HepG2 (cell line): ENCODE results near the gene HSPA1A. TPM values are rescaled to one million over a fixed set of nuclear protein-coding genes. Genes with fewer than 3 reads are reported as not detected.

Source experiments
- ARNTL ChIP-seq: sonication (generic); formaldehyde crosslinking; IDR thresholded peaks from 2 replicates; pipeline ENCODE4 v1.4.0; 2020; ENCODE audit warnings: mild to moderate bottlenecking, missing genetic modification reagents
- ELF1 ChIP-seq: sonication (generic); formaldehyde crosslinking; IDR thresholded peaks from 2 replicates; pipeline ENCODE4 v1.4.0; 2020; ENCODE audit warnings: missing genetic modification reagents
- HDAC2 ChIP-seq: sonication (generic); formaldehyde crosslinking; IDR thresholded peaks from 2 replicates; pipeline ENCODE4 v1.4.0; 2020; ENCODE audit warnings: missing genetic modification reagents
- HNF1B ChIP-seq: sonication (generic); formaldehyde crosslinking; IDR thresholded peaks from 2 replicates; pipeline ENCODE4 v1.5.1; 2020; ENCODE audit warnings: mild to moderate bottlenecking, moderate library complexity, missing genetic modification reagents
- KDM2A ChIP-seq: sonication (generic); formaldehyde crosslinking; IDR thresholded peaks from 2 replicates; pipeline ENCODE4 v1.4.0; 2020; ENCODE audit warnings: low read depth, missing genetic modification reagents, borderline replicate concordance
- KDM3A ChIP-seq: IDR thresholded peaks from 2 replicates; pipeline ENCODE4 v1.6.1; 2018; ENCODE audit warnings: low read depth, missing compliant biosample characterization
- MTF2 ChIP-seq: sonication (generic); formaldehyde crosslinking; IDR thresholded peaks from 2 replicates; pipeline ENCODE4 v1.5.0; 2020; ENCODE audit warnings: missing genetic modification reagents, borderline replicate concordance
- PITX1 ChIP-seq: sonication (generic); formaldehyde crosslinking; IDR thresholded peaks from 2 replicates; pipeline ENCODE4 v1.5.1; 2020; ENCODE audit warnings: mild to moderate bottlenecking, missing genetic modification reagents
- POLR2A ChIP-seq, 2 experiments: IDR thresholded peaks; 2 replicates each; pipeline ENCODE4 v1.6.1; 2011; ENCODE audit warnings: low read depth in 2 of 2, low read length in 2 of 2, mild to moderate bottlenecking in 1 of 2, moderate library complexity in 1 of 2; ENCODE audit not compliant: insufficient read depth in 1 of 2
- RCOR2 ChIP-seq: IDR thresholded peaks from 2 replicates; pipeline ENCODE4 v1.6.1; 2016; ENCODE audit warnings: missing biosample characterization, missing genetic modification reagents
- SP4 ChIP-seq: sonication (generic); formaldehyde crosslinking; IDR thresholded peaks from 2 replicates; pipeline ENCODE4 v1.8.1; 2023; ENCODE audit warnings: mild to moderate bottlenecking, missing genetic modification reagents
- ZFP91 ChIP-seq: sonication (generic); formaldehyde crosslinking; IDR thresholded peaks from 2 replicates; pipeline ENCODE4 v1.9.0; 2022; ENCODE audit warnings: missing genetic modification reagents, mild to moderate bottlenecking, borderline replicate concordance
- ZNF441 ChIP-seq: sonication (generic); formaldehyde crosslinking; IDR thresholded peaks from 2 replicates; pipeline ENCODE4 v1.7.0; 2021; ENCODE audit warnings: missing genetic modification reagents, borderline replicate concordance
- ZNF501 ChIP-seq: sonication (generic); formaldehyde crosslinking; IDR thresholded peaks from 2 replicates; pipeline ENCODE4 v1.5.1; 2020; ENCODE audit warnings: mild to moderate bottlenecking, moderate library complexity, missing genetic modification reagents
- ZNF614 ChIP-seq: IDR thresholded peaks from 2 replicates; pipeline ENCODE4 v1.6.1; 2018; ENCODE audit warnings: missing biosample characterization, missing genetic modification reagents, inconsistent platforms, borderline replicate concordance
- ZNF749 ChIP-seq: sonication (generic); formaldehyde crosslinking; IDR thresholded peaks from 2 replicates; pipeline ENCODE4 v1.8.0; 2022; ENCODE audit warnings: mild to moderate bottlenecking, missing genetic modification reagents, moderate library complexity, borderline replicate concordance
- ZNF850 ChIP-seq: sonication (generic); formaldehyde crosslinking; conservative IDR thresholded peaks from 2 replicates; pipeline ENCODE4 v1.9.0; 2021; ENCODE audit warnings: mild to moderate bottlenecking, missing genetic modification reagents
- ZSCAN31 ChIP-seq: sonication (generic); formaldehyde crosslinking; IDR thresholded peaks from 2 replicates; pipeline ENCODE4 v1.5.0; 2020; ENCODE audit warnings: low read depth, mild to moderate bottlenecking, missing genetic modification reagents
- polyA plus RNA-seq, 8 experiments: library from polyadenylated mRNA; depleted of rRNA in 3 of 8; stranded (reverse) in 7 of 8; unstranded in 1 of 8; fragments of >200 nt; fragmentation: Illumina TruSeq in 4 of 8; extraction: Trizol in 4 of 8; gene quantifications; 2 replicates each; pipeline versions ENCODE4 v1.2.1 to v1.2.3, GENCODE V29; 2011 to 2016; ENCODE audit warnings: low read depth in 4 of 8, missing spikeins in 1 of 8, mixed read lengths in 1 of 8; ENCODE audit not compliant: insufficient read depth in 1 of 8
- total RNA-seq, 5 experiments: library from RNA; depleted of rRNA; stranded (reverse); fragments of >200 nt; fragmentation: Illumina TruSeq; extraction: Trizol; gene quantifications; 2 replicates each; pipeline ENCODE4 v1.2.3, GENCODE V29; 2016; ENCODE audit warnings: low read depth in 1 of 5
- TF ChIP-seq, protein P1 (sequence below): sonication (generic); formaldehyde crosslinking; IDR thresholded peaks from 2 replicates; pipeline ENCODE4 v1.8.0; 2022; ENCODE audit warnings: mild to moderate bottlenecking, missing genetic modification reagents, moderate library complexity
- TF ChIP-seq, protein P2 (sequence below): sonication (generic); formaldehyde crosslinking; IDR thresholded peaks from 2 replicates; pipeline ENCODE4 v1.5.1; 2020; ENCODE audit warnings: missing genetic modification reagents, mild to moderate bottlenecking, borderline replicate concordance
- TF ChIP-seq, protein P3 (sequence below): sonication (generic); formaldehyde crosslinking; IDR thresholded peaks from 2 replicates; pipeline ENCODE4 v1.4.0; 2020; ENCODE audit warnings: missing genetic modification reagents

The HSPA1A gene
- total and polyA plus RNA-seq, 2 of the 13 experiments (the other 11 are each of a cell fraction or from before 2014, with no cell fraction given): 44.5 to 85.0 TPM

DNA sequence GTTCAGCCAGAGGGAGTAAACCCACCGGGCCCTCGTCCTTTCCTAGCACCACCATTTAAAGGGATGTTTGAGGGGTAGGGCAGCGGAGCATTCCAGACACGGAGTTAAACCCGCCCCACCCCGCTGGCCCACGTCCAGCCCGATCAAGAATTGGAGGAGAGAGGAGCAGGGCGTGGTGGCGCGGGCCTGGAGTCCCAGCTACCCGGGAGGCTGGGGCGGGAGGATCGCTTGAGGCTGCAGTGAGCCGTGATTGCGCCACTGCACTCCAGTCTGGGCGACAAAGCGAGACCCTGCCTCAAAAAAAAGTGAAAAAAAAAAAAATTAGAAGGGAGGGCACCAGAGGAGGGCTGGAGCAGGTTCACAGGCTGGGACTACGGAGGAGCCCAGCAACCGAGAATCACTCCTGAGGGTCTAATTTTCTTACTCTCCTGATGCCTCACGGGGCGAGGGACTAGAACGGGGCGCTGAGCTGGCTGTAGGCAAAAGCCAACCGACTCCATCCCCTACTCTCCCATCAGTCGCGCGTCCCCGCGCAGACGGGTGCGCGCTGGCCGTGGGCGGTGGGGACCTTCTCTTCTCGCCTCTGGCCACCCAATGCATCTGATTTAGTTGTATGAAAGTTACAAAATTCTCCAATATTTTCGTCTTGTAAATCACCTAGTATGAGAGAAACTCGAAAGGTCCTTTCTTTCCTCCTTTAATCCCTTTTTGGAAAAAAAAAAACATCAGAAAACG, 6.1 kb downstream of the HSPA1A start (continued):
- TF ChIP-seq RCOR2 (CRISPR knock-in tag) (0 out of 2 replicates have a peak, but pooled peaks have one; percentile 19), MTF2 (CRISPR knock-in tag) (0 out of 2 replicates have a peak, but pooled peaks have one; percentile 12), SP4 (CRISPR knock-in tag) (peak; percentile 7), ZNF850 (CRISPR knock-in tag) (0 out of 2 replicates have a peak, but pooled peaks have one; percentile 81), ARNTL (CRISPR knock-in tag) (no peak), KDM2A (CRISPR knock-in tag) (peak; percentile 52; the same call in 1 of the 2 replicates), ZFP91 (CRISPR knock-in tag) (peak; percentile 32; the same call in 1 of the 2 replicates), PITX1 (CRISPR knock-in tag) (peak; percentile 36; the same call in 1 of the 2 replicates), KDM3A (CRISPR knock-in tag) (peak; percentile 56; the same call in 1 of the 2 replicates), ELF1 (CRISPR knock-in tag) (no peak), ZNF501 (CRISPR knock-in tag) (peak; percentile 52), ZSCAN31 (0 out of 2 replicates have a peak, but pooled peaks have one; percentile 14), ZNF749 (peak; percentile 62; the same call in 1 of the 2 replicates), ZNF441 (CRISPR knock-in tag) (peak; percentile 32; the same call in 1 of the 2 replicates), HDAC2 (0 out of 2 replicates have a peak, but pooled peaks have one; percentile 9), POLR2A (IDR thresholded peaks at IDR 0.05; ENCODE audit: insufficient read depth in 1 of 2, low read depth in 2 of 2, low read length in 2 of 2) (peak in 1 of 2 experiments; percentile 51; a peak in 3 of 4 replicates), ZNF614 (CRISPR knock-in tag) (peak; percentile 11; the same call in 1 of the 2 replicates), HNF1B (CRISPR knock-in tag) (peak; percentile 50)
- TF ChIP-seq, protein P1, sequence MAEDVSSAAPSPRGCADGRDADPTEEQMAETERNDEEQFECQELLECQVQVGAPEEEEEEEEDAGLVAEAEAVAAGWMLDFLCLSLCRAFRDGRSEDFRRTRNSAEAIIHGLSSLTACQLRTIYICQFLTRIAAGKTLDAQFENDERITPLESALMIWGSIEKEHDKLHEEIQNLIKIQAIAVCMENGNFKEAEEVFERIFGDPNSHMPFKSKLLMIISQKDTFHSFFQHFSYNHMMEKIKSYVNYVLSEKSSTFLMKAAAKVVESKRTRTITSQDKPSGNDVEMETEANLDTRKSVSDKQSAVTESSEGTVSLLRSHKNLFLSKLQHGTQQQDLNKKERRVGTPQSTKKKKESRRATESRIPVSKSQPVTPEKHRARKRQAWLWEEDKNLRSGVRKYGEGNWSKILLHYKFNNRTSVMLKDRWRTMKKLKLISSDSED: no peak
- TF ChIP-seq, protein P2, sequence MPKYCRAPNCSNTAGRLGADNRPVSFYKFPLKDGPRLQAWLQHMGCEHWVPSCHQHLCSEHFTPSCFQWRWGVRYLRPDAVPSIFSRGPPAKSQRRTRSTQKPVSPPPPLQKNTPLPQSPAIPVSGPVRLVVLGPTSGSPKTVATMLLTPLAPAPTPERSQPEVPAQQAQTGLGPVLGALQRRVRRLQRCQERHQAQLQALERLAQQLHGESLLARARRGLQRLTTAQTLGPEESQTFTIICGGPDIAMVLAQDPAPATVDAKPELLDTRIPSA (CRISPR knock-in tag): no peak
- TF ChIP-seq, protein P3, sequence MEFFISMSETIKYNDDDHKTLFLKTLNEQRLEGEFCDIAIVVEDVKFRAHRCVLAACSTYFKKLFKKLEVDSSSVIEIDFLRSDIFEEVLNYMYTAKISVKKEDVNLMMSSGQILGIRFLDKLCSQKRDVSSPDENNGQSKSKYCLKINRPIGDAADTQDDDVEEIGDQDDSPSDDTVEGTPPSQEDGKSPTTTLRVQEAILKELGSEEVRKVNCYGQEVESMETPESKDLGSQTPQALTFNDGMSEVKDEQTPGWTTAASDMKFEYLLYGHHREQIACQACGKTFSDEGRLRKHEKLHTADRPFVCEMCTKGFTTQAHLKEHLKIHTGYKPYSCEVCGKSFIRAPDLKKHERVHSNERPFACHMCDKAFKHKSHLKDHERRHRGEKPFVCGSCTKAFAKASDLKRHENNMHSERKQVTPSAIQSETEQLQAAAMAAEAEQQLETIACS (CRISPR knock-in tag): peak; percentile 98
